IMR-90 (cell line): ENCODE measurements around the gene DUOX1. TPM values are rescaled to one million over a fixed set of nuclear protein-coding genes. Genes with fewer than 3 reads are reported as not detected.
A peak's percentile ranks its signal among the peaks of the same experiment; 100 is the strongest.

Experiments used
- ATAC-seq: fragments of 200-7000 bp; cut with Tn5 transposase; 2 replicates; pipeline ENCODE4 v1.9.1; 2020; ENCODE audit warnings: low read depth, mild to moderate bottlenecking, moderate library complexity
- BruUV-seq: library from RNA; stranded (reverse); fragments of 400-500 nt; replicated peaks from 2 replicates; lab custom pipeline; 2021; lab: Mats Ljungman, UMichigan
- CTCF ChIA-PET: fragments of 300-600 bp; formaldehyde crosslinking; extraction: SDS; loops from one replicate; lab custom pipeline; 2021; ENCODE audit warnings: antibody characterized with exemption; lab: Yijun Ruan, JAX
- POLR2A ChIA-PET: fragments of 300-600 bp; sonication (Branson Sonifier 250); formaldehyde crosslinking; loops from one replicate; lab custom pipeline; 2022; ENCODE audit warnings: antibody characterized with exemption; ENCODE audit not compliant: unreplicated experiment; lab: Charles Lee
- DNase-seq: peaks from one replicate; pipeline ENCODE4 v3.0.0; 2013
- H2AFZ ChIP-seq: replicated peaks from 2 replicates; pipeline ENCODE3; 2013; ENCODE audit warnings: low read length, mild to moderate bottlenecking; ENCODE audit not compliant: poor library complexity
- H2AK5ac ChIP-seq: 2 replicates; pipeline ENCODE4 v1.6.1; 2013; ENCODE audit warnings: low read depth, low read length, inconsistent platforms
- H2AK9ac ChIP-seq: replicated peaks from 2 replicates; pipeline ENCODE3; 2013; ENCODE audit warnings: mild to moderate bottlenecking, low read depth, low read length, moderate library complexity; ENCODE audit not compliant: poor library complexity
- H2BK120ac ChIP-seq: 2 replicates; pipeline ENCODE4 v1.6.1; 2013; ENCODE audit warnings: low read depth, low read length, inconsistent platforms
- H2BK15ac ChIP-seq: 3 replicates; pipeline ENCODE4 v1.6.1; 2013; ENCODE audit warnings: low read depth, low read length, inconsistent platforms
- H2BK20ac ChIP-seq: 2 replicates; pipeline ENCODE4 v1.6.1; 2013; ENCODE audit warnings: low read depth, mild to moderate bottlenecking, inconsistent platforms, low read length, moderate library complexity
- H2BK5ac ChIP-seq: 2 replicates; pipeline ENCODE4 v1.6.1; 2013; ENCODE audit warnings: mild to moderate bottlenecking, low read depth, low read length, inconsistent platforms; ENCODE audit not compliant: poor library complexity, severe bottlenecking
- H3K14ac ChIP-seq: replicated peaks from 2 replicates; pipeline ENCODE4 v1.6.1; 2013; ENCODE audit warnings: low read depth, low read length, inconsistent platforms
- H3K18ac ChIP-seq: 2 replicates; pipeline ENCODE4 v1.6.1; 2013; ENCODE audit warnings: low read depth, low read length, control low read depth
- H3K23ac ChIP-seq: 2 replicates; pipeline ENCODE4 v1.6.1; 2013; ENCODE audit warnings: low read depth, low read length, inconsistent platforms
- H3K27ac ChIP-seq: 2 replicates; pipeline ENCODE4 v1.5.1; 2013; ENCODE audit warnings: mild to moderate bottlenecking, control low read depth, low read length; ENCODE audit not compliant: insufficient read depth
- H3K27me3 ChIP-seq: 2 replicates; pipeline ENCODE4 v1.6.1; 2013; ENCODE audit warnings: low read length; ENCODE audit not compliant: control insufficient read depth, insufficient read depth
- H3K36me3 ChIP-seq: 2 replicates; pipeline ENCODE4 v1.6.1; 2013; ENCODE audit warnings: low read length, mixed read lengths; ENCODE audit not compliant: control insufficient read depth, insufficient read depth
- H3K4ac ChIP-seq: 2 replicates; pipeline ENCODE4 v1.6.1; 2013; ENCODE audit warnings: low read depth, low read length, inconsistent platforms
- H3K4me1 ChIP-seq: 2 replicates; pipeline ENCODE4 v1.6.1; 2013; ENCODE audit warnings: low read length, mixed read lengths; ENCODE audit not compliant: control insufficient read depth, insufficient read depth
- H3K4me2 ChIP-seq: 2 replicates; pipeline ENCODE4 v1.6.1; 2013; ENCODE audit warnings: low read depth, mild to moderate bottlenecking, control low read depth, low read length, moderate library complexity
- H3K4me3 ChIP-seq: 2 replicates; pipeline ENCODE4 v1.5.1; 2013; ENCODE audit warnings: low read depth, mild to moderate bottlenecking, control low read depth, low read length, moderate library complexity; ENCODE audit not compliant: insufficient read depth
- H3K56ac ChIP-seq: 2 replicates; pipeline ENCODE4 v1.6.1; 2013; ENCODE audit warnings: low read length, inconsistent platforms; ENCODE audit not compliant: insufficient read depth; ENCODE audit errors: extremely low read depth
- H3K79me1 ChIP-seq, 2 experiments: 2 replicates each; pipeline ENCODE4 v1.6.1; 2013; ENCODE audit warnings: low read length in 2 of 2, inconsistent platforms in 1 of 2, low read depth in 1 of 2
- H3K9ac ChIP-seq: 2 replicates; pipeline ENCODE4 v1.6.1; 2013; ENCODE audit warnings: low read depth, low read length, control low read depth
- H3K9me1 ChIP-seq: 2 replicates; pipeline ENCODE4 v1.6.1; 2013; ENCODE audit warnings: low read length, inconsistent platforms; ENCODE audit not compliant: insufficient read depth
- H3K9me3 ChIP-seq: 2 replicates; pipeline ENCODE4 v1.6.1; 2013; ENCODE audit warnings: low read length; ENCODE audit not compliant: control insufficient read depth, insufficient read depth
- H4K20me1 ChIP-seq: 2 replicates; pipeline ENCODE4 v1.6.1; 2013; ENCODE audit warnings: low read length, inconsistent platforms; ENCODE audit not compliant: insufficient read depth
- H4K5ac ChIP-seq: 2 replicates; pipeline ENCODE4 v1.6.1; 2013; ENCODE audit warnings: mild to moderate bottlenecking, low read depth, low read length, control low read depth
- H4K8ac ChIP-seq, 2 experiments: 2 replicates each; pipeline ENCODE4 v1.6.1; 2013; ENCODE audit warnings: low read depth in 2 of 2, low read length in 2 of 2, control low read depth in 1 of 2, inconsistent platforms in 1 of 2
- H4K91ac ChIP-seq: 2 replicates; pipeline ENCODE4 v1.6.1; 2013; ENCODE audit warnings: low read depth, low read length, inconsistent platforms; ENCODE audit not compliant: insufficient read depth
- BHLHE40 ChIP-seq: fragments of 150-350 bp; IDR thresholded peaks from 2 replicates; pipeline ENCODE4 v1.6.1; 2016; ENCODE audit warnings: mild to moderate bottlenecking, low read depth, low read length
- CEBPB ChIP-seq: IDR thresholded peaks from 2 replicates; pipeline ENCODE4 v1.6.1; 2012; ENCODE audit warnings: low read depth, low read length, improper control_type of control experiment
- CHD1 ChIP-seq: IDR thresholded peaks from 2 replicates; pipeline ENCODE4 v1.6.1; 2012; ENCODE audit warnings: low read depth, low read length, improper control_type of control experiment
- CTCF ChIP-seq: conservative IDR thresholded peaks from 2 replicates; pipeline ENCODE4 v1.5.1; 2012; ENCODE audit warnings: mild to moderate bottlenecking, low read depth, low read length, improper control_type of control experiment
- ELK1 ChIP-seq: fragments of 150-350 bp; IDR thresholded peaks from 2 replicates; pipeline ENCODE4 v1.6.1; 2016; ENCODE audit warnings: low read depth, mild to moderate bottlenecking, low read length, moderate library complexity, borderline replicate concordance
- FOS ChIP-seq: fragments of 150-350 bp; IDR thresholded peaks from 2 replicates; pipeline ENCODE4 v1.6.1; 2016; ENCODE audit warnings: low read depth, low read length
- MAFK ChIP-seq: IDR thresholded peaks from 2 replicates; pipeline ENCODE4 v1.6.1; 2012; ENCODE audit warnings: low read depth, low read length, improper control_type of control experiment
- MAZ ChIP-seq: IDR thresholded peaks from 2 replicates; pipeline ENCODE4 v1.6.1; 2012; ENCODE audit warnings: low read depth, mild to moderate bottlenecking, low read length, improper control_type of control experiment, moderate library complexity, borderline replicate concordance
- MXI1 ChIP-seq: IDR thresholded peaks from 2 replicates; pipeline ENCODE4 v1.6.1; 2012; ENCODE audit warnings: low read depth, mild to moderate bottlenecking, low read length, moderate library complexity, borderline replicate concordance
- NFE2L2 ChIP-seq: fragments of 150-350 bp; IDR thresholded peaks from 2 replicates; pipeline ENCODE4 v1.6.1; 2016; ENCODE audit warnings: low read depth, mild to moderate bottlenecking, low read length
- POLR2A ChIP-seq: IDR thresholded peaks from 2 replicates; pipeline ENCODE4 v1.6.1; 2012; ENCODE audit warnings: mild to moderate bottlenecking, low read depth, low read length
- RAD21 ChIP-seq: IDR thresholded peaks from 2 replicates; pipeline ENCODE4 v1.6.1; 2012; ENCODE audit warnings: low read length, improper control_type of control experiment
- RCOR1 ChIP-seq: IDR thresholded peaks from 2 replicates; pipeline ENCODE4 v1.6.1; 2012; ENCODE audit warnings: mild to moderate bottlenecking, low read length, improper control_type of control experiment; ENCODE audit not compliant: insufficient replicate concordance
- RFX5 ChIP-seq: IDR thresholded peaks from 2 replicates; pipeline ENCODE4 v1.8.0; 2012; ENCODE audit warnings: low read depth, mild to moderate bottlenecking, low read length, moderate library complexity
- SMC3 ChIP-seq: fragments of 150-350 bp; IDR thresholded peaks from 2 replicates; pipeline ENCODE4 v1.6.1; 2016; ENCODE audit warnings: low read depth, mild to moderate bottlenecking, antibody characterized with exemption, low read length, moderate library complexity
- USF2 ChIP-seq: fragments of 150-350 bp; IDR thresholded peaks from 2 replicates; pipeline ENCODE4 v1.6.1; 2017; ENCODE audit warnings: mild to moderate bottlenecking, antibody characterized with exemption, low read length, low read depth
- WGBS, 2 experiments: methylation state at CpG; one replicate each; pipeline versions ENCODE4 v1.1.5 to v1.1.7; 2013; ENCODE audit warnings: missing lambda C conversion rate in 2 of 2; ENCODE audit not compliant: insufficient read length in 1 of 2; ENCODE audit errors: extremely low coverage in 2 of 2; 5-methylcytosine and 5-hydroxymethylcytosine counted together
- dilution Hi-C: fragments of 300-500 bp; cut with HindIII; formaldehyde crosslinking; loops from one replicate; pipeline ENCODE4 v1.14.3; 2018; ENCODE audit warnings: low sequenced_read_pairs; ENCODE audit not compliant: unreplicated experiment
- in situ Hi-C: fragments of 300-500 bp; cut with MboI; formaldehyde crosslinking; loops from 3 replicates; pipeline ENCODE4 v1.14.3; 2019; ENCODE audit warnings: low sequenced_read_pairs, inconsistent platforms, mixed read lengths
- intact Hi-C: fragments of 100-400 bp; cut with micrococcal nuclease; formaldehyde crosslinking; loops from 2 replicates; pipeline ENCODE4 v1.10.0; 2022
- polyA plus RNA-seq, 3 experiments: library from polyadenylated mRNA; depleted of rRNA; stranded (reverse); fragments of >200 nt; gene quantifications; 2 replicates each; pipeline ENCODE4 v1.2.3, GENCODE V29; 2012; ENCODE audit warnings: low replicate concordance in 1 of 3
- total RNA-seq: library from RNA; depleted of rRNA; stranded (reverse); fragments of >200 nt; gene quantifications from 2 replicates; pipeline ENCODE4 v1.2.3, GENCODE V29; 2012

Gene DUOX1
- total and polyA plus RNA-seq, 2 of the 4 experiments (the other 2 are of a cell fraction), result not detected

GRCh38 chr15:45100884-45101625 is 28.7 kb upstream of the DUOX1 start:
- no peak overlapping the region for H3K4me3 ChIP-seq
- H3K79me1 ChIP-seq, result no peaks in the 10 kb centered on the region
- no peak overlapping the region for H4K91ac ChIP-seq
- in situ Hi-C loops, result no loop called here
- no peak overlapping the region for H2AK5ac ChIP-seq
- H3K4me1 ChIP-seq, result no peaks in the 10 kb centered on the region
- no peak overlapping the region for H3K14ac ChIP-seq
- no peak overlapping the region for H4K8ac ChIP-seq
- DNase-seq (no peak), ATAC-seq (peak; percentile 87)
- POLR2A ChIA-PET, result no interaction called here
- H2AK9ac ChIP-seq, result no peak overlapping the region
- H2BK20ac ChIP-seq, result no peak overlapping the region
- no peak overlapping the region for H3K4ac ChIP-seq
- no peak overlapping the region for H2BK120ac ChIP-seq
- dilution Hi-C loops, result no loop called here
- CTCF ChIA-PET, result interaction anchor here (1.3 kb wide), 1 partner anchor 17 kb away, joined by 3 read pairs; no protein-coding TSS in a partner anchor
- no peak overlapping the region for H3K9ac ChIP-seq
- H3K27me3 ChIP-seq, result peaks cover 52% of the 10 kb centered on the region
- H3K4me2 ChIP-seq, result no peak overlapping the region
- no peaks in the 10 kb centered on the region for H3K9me3 ChIP-seq
- WGBS, 2 experiments, result no CpG with 5 or more reads among the region's 7 CpGs
- intact Hi-C loops, result no loop called here
- H2AFZ ChIP-seq, result no peak overlapping the region
- no peak overlapping the region for H3K27ac ChIP-seq
- H3K23ac ChIP-seq, result no peak overlapping the region
- no peak overlapping the region for H3K56ac ChIP-seq
- no peak overlapping the region for H2BK15ac ChIP-seq
- no TSS peak for BruUV-seq
- no peak overlapping the region for H4K5ac ChIP-seq
- TF ChIP-seq USF2, result no peak
- TF ChIP-seq CTCF, result no peak
- TF ChIP-seq FOS, result no peak
- TF ChIP-seq RAD21, result no peak
- no peak for TF ChIP-seq SMC3
- TF ChIP-seq MXI1, result no peak
- TF ChIP-seq ELK1, result no peak
- no peak for TF ChIP-seq CEBPB
- TF ChIP-seq BHLHE40, result no peak
- TF ChIP-seq MAFK, result no peak
- TF ChIP-seq MAZ, result no peak
- no peak for TF ChIP-seq RCOR1
- no peak for TF ChIP-seq CHD1
- no peak for TF ChIP-seq RFX5
- no peak for TF ChIP-seq NFE2L2
- no peak for TF ChIP-seq POLR2A
- H3K18ac ChIP-seq, result no peak overlapping the region
- no peak overlapping the region for H2BK5ac ChIP-seq
- no peaks in the 10 kb centered on the region for H4K20me1 ChIP-seq
- H3K9me1 ChIP-seq, result no peaks in the 10 kb centered on the region
- H3K36me3 ChIP-seq, result no peaks in the 10 kb centered on the region
